NOMO-1 treated with dmso at 0.1 percent for 144 hours (cell line): Measurements from ENCODE around the gene SHPK.

Experiments used
- DNase-seq: peaks from one replicate; lab custom pipeline; 2025; ENCODE audit not compliant: unreplicated experiment; lab: John Stamatoyannopoulos, UW

Gene SHPK, protein sequence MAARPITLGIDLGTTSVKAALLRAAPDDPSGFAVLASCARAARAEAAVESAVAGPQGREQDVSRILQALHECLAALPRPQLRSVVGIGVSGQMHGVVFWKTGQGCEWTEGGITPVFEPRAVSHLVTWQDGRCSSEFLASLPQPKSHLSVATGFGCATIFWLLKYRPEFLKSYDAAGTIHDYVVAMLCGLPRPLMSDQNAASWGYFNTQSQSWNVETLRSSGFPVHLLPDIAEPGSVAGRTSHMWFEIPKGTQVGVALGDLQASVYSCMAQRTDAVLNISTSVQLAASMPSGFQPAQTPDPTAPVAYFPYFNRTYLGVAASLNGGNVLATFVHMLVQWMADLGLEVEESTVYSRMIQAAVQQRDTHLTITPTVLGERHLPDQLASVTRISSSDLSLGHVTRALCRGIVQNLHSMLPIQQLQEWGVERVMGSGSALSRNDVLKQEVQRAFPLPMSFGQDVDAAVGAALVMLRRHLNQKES

DNA sequence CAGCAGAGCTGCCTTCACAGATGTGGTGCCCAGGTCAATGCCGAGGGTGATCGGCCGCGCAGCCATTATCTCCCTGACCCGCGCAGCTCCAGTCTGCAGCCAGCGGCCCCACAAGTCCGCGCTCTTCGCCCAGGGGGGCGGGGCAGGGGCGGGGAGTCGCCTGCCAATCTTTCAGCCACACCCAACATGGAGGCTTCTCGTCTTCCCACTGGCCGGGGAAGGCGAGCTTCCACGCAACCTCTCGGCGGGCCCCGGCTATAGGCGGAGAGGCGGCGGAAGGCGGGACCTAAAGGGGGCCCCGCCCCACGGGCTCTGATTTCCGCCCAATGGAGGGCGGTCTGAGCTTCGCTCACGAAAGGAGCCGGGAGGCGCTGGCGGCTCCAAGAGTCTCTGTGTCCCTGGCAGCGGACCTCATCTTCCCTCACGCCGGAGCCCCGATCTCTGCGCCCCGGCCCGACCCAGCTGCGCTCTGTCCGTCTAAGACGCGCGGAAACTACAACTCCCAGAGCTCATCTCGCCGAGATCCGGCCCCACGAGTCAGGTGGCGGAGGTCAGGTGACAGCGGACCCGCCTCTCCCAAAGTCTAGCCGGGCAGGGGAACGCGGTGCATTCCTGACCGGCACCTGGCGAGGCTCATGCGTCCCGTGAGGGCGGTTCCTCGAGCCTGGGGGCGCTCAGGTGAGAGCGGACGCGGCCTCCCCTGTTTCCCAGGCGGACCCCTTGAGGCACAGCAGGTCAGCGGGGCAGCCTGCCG, at the start of gene SHPK, which contains the start of gene CTNS:
Gene SHPK, minus strand, starts transcription at position 97 of the 754 bp plus-strand sequence. Its CDS starts 31 bp downstream, at position 66.
Gene CTNS, plus strand, starts transcription at position 607 of the 754 bp plus-strand sequence. CDS start 3,447 bp downstream, outside the sequence.
- DNase-seq, result peak; percentile 96

DNA sequence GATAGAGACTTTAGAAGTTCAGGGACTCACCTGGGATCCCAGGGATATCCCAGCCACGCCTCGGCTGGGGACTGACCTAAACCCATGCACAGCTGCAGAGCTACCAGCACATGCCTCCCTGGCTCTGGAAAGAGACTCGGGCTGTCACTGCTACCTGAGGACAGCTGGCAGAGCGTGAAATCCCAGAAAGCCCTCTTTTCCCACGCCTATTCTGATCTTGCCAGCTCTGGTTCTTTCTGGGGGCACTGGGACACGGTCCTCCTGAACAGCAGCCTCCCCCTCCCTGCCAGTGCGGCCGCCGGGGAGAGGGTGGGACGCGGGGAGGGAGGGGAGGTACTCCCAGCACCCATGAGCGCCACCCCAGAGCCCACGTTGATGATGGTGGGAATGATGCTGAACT, 49.1 kb upstream of the SHPK start:
- no peak for DNase-seq

DNA sequence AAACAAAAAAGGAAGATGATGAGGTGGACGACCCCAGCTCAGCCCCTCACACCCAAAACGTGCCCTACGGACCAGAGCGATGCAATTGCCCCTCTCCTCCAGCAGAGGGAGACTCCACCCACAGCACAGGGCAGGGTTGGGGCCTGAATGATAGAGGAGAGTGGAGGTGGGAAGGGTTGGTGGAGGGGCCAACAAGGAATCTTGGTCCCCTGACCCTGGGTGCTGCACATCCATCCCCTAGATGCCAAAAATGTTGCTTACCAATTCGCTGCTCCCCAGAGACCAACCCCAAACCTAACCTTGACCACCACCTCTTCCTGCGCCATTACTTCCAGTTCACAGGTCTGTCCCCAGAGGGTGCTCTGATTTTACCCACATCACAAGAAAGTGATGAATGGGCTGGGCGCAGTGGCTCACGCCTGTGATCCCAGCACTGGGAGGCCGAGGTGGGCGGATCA, 47.0 kb upstream of the SHPK start:
- no peak for DNase-seq

DNA sequence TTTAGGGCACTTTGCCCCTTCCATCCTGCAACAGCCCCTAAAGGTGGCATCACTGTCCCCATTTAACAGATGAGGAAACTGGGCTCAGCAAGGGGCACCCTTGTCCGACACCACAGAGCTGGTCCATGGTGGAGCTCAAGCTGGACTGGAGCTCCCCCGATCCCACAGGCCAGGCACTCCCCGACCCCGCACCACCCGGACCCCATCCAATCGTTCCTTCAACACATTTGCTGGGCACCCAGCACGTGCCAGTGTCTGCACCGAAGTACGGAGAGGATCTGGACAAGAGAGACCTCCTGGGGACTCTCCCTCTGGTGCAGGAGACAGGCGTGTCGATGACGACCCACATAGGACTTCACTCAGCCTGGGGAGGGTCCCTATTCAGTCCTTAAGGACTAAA, 46.0 kb upstream of the SHPK start:
- DNase-seq, result no peak

DNA sequence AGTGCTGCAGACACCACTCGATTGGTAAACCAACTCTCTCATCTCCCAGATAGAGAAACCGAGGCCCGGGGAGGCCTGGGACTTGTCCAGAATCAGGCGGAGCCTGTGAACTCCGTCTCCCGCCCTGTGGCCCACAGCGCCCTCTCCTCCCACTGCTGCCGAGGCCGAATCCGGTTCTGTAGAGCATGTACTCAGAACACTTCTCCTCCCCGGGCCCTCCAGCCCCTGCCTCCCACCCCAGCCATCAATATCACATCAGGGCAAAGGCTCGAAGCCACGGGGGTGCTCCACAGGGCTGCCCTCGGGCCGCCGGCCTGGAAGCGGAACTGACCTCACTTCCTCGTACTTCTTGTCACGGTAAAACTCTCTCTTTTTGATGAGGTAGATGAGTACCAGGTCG, 45.5 kb upstream of the SHPK start:
- DNase-seq, result no peak

DNA sequence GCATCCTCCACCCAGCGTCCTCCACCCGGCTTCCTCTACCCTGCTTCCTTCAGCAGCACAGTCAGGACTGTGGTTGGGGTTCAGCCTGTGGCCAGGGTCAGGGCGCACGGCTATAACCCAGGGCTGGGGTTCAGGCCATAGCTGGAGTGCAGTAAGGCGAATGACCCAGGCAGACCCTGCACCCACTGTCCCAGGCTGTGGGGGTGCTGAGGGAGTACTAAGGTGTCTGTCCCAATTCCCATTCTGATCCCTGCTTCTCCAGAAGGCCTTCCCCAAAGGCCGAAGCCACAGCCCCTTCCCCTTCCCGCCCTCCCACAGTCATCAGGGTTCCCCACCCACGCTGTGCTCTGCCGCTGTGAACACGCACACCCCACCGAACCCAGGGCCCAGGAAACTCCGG, 45.0 kb upstream of the SHPK start:
- DNase-seq, result no peak

DNA sequence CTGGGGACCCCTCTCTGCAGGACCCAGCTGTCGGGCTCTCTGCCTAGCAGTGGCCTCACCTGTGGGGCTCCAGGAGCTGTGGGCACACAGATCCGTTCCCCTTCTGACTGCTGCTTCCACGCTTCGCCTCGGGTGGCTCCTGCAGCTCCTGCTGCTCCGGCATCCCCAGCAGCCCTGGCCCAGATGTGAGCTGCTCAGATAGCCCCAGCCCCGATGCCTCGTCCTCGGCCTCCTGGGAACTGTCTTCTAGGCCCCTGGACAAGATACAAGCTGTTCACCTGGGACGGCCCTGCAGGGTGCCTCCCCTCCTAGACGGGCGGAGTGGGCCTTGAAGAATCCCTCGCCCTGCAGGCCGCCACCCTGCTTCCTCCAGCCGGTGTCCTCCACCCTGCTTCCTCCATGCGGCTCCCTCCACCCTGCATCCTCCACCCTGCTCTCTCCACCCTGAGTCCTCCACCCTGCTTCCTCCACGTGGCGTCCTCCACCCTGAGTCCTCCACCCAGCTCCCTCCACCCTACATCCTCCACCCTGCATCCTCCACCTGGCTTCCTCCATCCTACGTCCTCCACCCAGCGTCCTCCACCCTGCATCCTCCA, 43.6 kb upstream of the SHPK start:
- no peak for DNase-seq

DNA sequence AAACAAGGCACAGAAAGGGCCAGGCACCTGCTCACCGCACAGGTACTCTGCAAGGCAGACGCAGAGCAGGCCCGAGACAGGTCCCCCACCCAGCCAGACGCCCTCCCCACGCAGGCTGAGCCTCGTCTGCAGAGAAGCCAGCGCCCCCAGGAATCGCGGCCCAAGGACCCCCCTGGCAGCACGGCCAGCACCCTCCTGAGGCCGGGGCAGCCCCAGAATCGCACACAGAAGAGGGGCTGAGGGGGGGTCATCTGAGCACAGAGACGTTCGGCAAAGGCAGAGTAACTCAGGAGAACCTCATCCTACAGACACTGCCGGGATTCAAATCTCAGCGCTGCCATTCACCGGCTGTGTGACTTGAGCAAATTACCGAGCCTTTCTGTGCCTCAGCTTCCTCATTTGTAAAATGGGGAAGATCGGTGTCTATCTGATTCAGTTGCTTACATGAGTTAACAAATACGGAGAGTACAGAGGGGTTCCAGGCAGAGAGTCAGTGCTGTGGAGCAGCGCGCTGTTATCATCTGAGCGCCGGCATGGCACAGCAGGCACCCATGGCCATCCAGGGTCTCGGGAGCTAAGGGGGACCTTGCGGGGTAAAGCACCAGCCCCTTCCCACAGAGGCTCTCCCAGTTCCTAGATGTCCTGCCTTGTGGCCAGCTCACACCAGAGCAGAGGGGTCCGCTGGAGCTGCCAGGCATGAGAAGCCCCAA, 42.9 kb upstream of the SHPK start:
- no peak for DNase-seq

DNA sequence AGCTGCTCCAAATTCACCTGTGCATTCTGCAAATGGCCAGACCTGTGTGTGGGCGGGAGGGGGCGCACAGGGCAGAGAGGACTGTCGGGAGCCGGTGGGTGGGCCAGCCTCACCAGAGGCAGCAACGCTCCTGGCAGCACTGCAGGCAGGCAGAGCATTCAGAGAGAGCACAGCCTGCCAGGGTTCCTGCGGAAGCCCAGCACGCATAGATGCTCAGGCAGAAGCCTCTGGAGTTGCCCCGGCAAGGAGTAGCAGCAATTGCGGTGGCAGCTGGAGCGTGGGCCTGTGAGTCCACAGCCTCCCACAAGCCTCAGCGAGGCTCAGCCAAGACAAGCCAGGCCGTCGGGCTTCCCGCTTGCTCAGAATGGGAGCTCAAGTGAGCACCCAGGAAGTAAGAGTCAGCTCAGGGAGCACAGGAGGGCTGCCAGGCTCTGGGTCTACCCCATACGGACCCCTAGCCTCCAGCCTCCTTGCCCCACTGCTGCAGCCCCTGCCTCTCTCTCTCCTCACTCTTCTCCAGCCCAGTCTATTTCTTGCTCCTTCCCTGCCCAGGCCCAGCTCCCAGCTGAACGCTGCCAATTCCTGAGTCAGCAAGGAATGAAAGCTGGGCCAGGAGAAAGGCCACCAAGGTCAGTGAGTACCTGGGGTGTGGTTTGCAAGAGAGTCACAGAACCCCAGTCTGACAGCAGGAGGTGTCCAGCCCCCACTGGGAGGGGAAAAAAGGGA, 42.2 kb upstream of the SHPK start:
- no peak for DNase-seq

DNA sequence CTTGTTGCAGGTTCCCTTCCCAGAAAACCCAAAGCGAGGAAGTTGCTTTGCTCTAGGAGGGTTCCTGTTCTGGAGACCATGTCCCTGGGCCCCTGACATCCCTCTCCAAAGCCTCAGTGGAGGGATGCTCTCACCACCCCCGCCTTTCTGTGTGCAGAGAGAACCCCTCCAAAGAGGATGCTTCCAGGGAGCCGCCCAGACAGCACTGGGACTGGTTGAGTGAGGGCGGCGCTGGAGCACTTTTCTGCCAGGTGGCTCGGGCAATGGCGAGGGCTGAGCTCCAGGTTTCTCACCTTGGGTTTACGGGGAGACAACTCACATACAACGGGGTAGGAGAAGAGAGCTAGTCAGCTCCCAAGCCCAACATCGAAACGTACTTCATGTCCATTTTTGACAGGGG, 39.8 kb upstream of the SHPK start:
- no peak for DNase-seq

DNA sequence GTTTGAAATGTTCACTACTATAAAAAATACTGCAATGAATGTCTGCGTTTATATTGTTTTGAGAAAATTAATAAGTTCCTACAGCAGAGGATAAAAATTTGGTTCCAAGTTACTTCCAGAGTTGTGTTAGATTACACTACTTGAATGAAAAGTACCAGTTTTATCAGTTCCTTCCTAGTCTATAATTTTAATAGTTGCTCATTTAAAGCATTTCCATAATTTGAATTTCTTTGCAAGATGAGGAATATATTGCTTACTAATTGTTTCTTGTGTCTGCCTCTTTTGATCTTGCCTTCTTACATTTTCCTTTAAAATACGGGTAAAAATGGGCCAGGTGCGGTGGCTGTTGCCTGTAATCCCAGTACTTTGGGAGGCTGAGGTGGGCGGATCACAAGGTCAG, 36.5 kb upstream of the SHPK start:
- DNase-seq, result no peak

DNA sequence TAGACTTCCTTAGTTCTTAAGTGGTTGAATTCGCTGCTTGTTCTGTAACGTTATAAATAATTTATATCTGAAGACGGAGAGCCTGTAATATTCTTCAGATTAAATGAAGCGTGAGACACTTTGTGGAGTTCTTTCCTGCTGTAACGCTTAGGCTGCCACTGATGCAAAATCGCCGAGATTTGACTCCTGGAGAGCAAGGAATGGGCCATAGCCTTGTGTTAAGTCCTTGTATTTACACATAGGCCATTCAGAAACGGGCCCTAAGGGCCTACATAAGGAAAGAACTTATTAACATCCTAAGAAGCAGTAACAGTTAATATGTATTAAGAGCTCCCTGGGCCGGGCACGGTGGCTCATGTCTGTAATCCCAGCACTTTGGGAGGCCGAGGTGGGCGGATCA, 33.5 kb upstream of the SHPK start:
- no peak for DNase-seq

DNA sequence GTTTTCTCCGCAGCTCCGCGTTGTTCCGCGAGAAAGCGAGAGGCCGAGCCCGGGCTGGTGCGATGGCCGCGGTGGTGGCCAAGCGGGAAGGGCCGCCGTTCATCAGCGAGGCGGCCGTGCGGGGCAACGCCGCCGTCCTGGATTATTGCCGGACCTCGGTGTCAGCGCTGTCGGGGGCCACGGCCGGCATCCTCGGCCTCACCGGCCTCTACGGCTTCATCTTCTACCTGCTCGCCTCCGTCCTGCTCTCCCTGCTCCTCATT, 33.0 kb upstream of the SHPK start:
- no peak for DNase-seq

DNA sequence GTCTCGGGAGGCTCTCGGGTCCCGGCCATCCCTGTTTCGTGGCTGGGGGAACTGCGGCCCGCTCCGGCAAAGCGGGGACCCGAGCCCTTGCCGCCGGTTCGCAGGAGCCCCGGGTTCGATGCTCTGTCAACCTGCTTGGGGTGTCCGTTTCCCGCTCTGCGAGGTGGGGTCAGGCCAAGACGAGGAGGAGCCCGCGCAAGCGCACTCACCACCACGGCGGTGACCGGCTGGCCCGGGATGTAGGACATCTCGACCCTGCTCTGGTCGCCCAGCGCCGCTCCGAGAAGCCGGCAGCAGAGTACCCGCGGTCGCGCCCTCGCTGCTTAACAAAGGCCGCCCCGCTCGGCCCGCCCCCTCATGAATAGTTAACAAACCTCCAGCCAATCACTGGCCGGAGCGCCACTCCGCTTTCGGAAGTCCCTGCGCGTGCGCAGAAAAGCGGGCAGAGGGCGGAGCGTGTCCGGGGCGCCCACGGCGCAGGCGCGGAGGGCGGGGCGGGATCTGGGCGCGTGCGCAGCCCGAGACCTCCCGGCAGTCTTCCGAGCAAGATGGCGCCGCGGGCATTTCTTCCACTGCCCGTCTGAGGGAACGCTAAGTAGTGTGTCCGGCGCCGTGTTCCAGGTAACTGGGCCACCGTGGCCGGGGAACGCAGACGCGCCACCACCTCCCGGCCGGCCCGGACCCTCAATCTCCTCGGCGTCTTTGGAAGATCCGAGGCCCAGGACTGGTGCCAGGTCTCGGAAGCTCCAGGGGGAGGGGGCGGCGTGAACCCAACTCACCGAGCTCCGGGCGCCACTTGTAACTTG, 32.4 kb upstream of the SHPK start, which contains the start of the genes EMC6 and TAX1BP3:
Gene EMC6, plus strand, starts transcription at position 534 of the 806 bp plus-strand sequence. CDS start 335 bp downstream, outside the sequence.
Gene TAX1BP3, minus strand, starts transcription at position 300 of the 806 bp plus-strand sequence. Its CDS starts 52 bp downstream, at position 248.
- DNase-seq, result peak; percentile 94

DNA sequence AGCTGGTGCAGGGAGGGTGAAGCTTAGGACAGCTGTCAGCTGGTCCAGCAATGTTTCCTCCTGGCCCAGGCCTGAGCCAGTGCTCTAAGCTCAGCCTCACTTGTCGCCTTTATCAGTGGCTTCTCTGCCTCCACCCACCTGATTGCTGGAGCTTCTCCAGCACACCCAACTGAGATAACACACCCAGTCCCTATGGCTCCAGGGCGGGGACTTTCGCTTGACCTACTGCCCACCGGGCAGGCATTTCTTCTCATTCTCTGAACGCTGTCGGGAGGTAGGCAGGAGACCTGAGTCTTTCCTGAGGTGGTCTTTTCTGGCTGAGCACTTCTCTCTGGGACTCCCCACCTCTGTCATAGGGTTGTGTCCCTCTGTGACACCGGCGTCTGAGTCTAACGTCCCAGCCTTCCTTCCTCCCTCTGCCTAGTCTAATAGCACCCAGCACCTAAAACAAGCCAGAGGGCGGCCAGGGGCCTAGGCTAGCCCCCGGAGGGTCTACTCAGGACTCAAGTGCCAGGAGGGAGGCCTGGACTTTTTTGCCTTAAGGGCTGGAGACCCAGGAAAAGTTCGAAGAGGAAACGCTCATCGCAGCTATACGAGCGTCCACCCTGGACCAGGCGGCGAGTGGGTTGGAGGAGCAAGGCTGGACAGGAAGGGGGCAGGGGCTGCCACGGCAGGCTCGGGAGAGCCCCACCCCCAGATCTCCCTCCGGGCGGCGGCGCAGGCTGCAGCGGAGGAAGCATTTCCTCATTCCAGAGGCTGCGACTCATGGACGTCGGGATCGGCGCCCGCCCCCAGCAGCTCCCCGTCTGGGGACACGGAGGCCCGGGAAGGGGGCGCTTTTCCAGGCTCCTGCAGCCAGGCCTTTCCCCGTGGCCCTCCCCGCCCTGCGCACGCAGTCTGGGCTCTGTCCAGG, 31.6 kb upstream of the SHPK start:
- DNase-seq, result no peak

DNA sequence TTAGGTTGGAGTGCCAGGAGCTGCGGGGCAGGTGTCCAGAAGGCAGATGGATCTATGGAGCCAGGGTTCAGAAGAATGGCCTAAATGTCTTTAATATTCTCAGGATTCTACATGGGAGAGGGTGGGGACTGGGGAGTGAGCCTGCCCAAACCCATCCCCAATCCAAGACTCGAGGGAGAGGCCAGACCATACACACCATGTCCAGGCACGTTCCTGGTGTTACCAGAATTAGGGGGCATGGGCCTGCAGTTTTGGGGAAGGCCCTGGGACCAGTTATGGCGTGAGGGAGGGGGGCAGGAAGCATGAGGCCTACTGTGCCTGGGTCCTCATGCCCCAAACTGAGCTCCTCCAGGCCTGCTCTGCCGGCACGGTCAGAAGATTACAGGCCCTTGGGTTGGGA, 30.5 kb upstream of the SHPK start:
- DNase-seq, result no peak

DNA sequence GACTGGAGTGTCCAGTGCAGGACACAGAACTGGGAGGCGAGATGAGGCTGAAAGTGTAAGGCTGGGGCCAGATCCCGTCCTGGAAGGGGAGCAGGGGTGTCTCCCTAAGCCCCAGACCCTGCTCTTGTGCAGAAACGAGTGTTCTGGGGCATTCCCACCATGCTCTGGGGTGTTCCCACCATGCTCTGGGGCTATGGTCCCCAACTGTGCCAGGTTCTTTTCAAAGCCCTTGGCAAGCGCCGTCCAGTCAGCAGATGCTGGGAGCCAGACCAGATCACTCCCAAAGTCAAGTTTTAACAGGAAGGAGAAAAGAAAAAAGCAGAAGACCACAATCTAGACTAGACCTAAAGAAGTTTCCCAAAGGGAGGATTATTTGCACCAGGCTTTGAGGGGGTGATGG, 29.8 kb upstream of the SHPK start:
- no peak for DNase-seq
